Activated B cell treated with CpG ODN at 0.5 μM for 24 hours (primary cell): ENCODE results near the gene TUBGCP3. TPM values are rescaled to one million over a fixed set of nuclear protein-coding genes. Genes with fewer than 3 reads are reported as not detected.
"Not testable (repeated sequence)": the region's sequence is repeated elsewhere in the genome, so short reads cannot be mapped to it uniquely, and the experiment has no call there.

Experiments used
- ATAC-seq: fragments of 200-7000 bp; cut with Tn5 transposase; one replicate; pipeline ENCODE4 v1.10.0; 2021; ENCODE audit warnings: low read depth, mild to moderate bottlenecking, moderate library complexity
- CTCF ChIA-PET: fragments of 350-600 bp; sonication (Branson Sonifier 250); formaldehyde crosslinking; loops from one replicate; lab custom pipeline; 2021; ENCODE audit warnings: antibody characterized with exemption; lab: Charles Lee
- POLR2A ChIA-PET: fragments of 350-600 bp; sonication (Branson Sonifier 250); formaldehyde crosslinking; loops from one replicate; lab custom pipeline; 2021; ENCODE audit warnings: antibody characterized with exemption; lab: Charles Lee
- DNase-seq: peaks from one replicate; pipeline ENCODE4 v3.0.0; 2022
- H3K27ac Mint-ChIP-seq: one replicate; pipeline ENCODE4 v1.8.0; 2020; ENCODE audit warnings: mixed read lengths
- H3K27me3 Mint-ChIP-seq: one replicate; pipeline ENCODE4 v1.8.0; 2021; ENCODE audit warnings: mixed read lengths
- H3K36me3 Mint-ChIP-seq: one replicate; pipeline ENCODE4 v1.8.0; 2021; ENCODE audit warnings: low read depth, mixed read lengths
- H3K4me1 Mint-ChIP-seq: one replicate; pipeline ENCODE4 v1.8.0; 2021; ENCODE audit warnings: mixed read lengths
- H3K4me3 Mint-ChIP-seq: one replicate; pipeline ENCODE4 v1.8.0; 2020; ENCODE audit warnings: mild to moderate bottlenecking, mixed read lengths
- H3K9me3 Mint-ChIP-seq: one replicate; pipeline ENCODE4 v1.8.0; 2020; ENCODE audit warnings: mixed read lengths
- intact Hi-C: fragments of 100-400 bp; cut with micrococcal nuclease; formaldehyde crosslinking; loops from one replicate; pipeline ENCODE4 v1.15.1; 2024
- total RNA-seq: library from RNA; stranded (reverse); gene quantifications from 2 replicates; pipeline ENCODE4 v1.2.3, GENCODE V29; 2022
- TF ChIP-seq, protein P1 (sequence below): fragments of 200-600 bp; IDR thresholded peaks from one replicate; pipeline ENCODE4 v1.8.0; 2022; ENCODE audit warnings: antibody characterized with exemption, mild to moderate bottlenecking

Gene TUBGCP3
- total RNA-seq, 1 donor from 2014 or later, result 57.4 TPM

DNA sequence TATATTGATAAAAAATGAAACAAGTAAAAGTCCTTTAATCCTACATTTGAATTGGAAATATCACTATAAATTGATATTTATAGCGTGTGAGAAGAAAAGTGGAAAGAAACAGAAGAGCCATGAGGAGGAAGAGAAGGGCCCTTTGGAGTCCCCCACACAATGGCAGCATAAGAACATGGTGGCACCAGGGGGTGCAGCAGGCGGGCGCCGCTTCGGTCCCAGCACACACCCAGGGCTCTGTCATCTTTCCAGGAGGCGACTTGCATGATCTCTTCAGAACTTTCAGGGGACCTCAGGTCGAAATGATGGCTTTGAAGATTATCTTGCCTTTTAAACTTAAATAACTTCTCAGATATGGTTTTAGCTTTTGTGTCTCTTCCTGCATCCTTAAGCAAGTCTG, 91.8 kb downstream of the TUBGCP3 start:
- TF ChIP-seq, protein P1, sequence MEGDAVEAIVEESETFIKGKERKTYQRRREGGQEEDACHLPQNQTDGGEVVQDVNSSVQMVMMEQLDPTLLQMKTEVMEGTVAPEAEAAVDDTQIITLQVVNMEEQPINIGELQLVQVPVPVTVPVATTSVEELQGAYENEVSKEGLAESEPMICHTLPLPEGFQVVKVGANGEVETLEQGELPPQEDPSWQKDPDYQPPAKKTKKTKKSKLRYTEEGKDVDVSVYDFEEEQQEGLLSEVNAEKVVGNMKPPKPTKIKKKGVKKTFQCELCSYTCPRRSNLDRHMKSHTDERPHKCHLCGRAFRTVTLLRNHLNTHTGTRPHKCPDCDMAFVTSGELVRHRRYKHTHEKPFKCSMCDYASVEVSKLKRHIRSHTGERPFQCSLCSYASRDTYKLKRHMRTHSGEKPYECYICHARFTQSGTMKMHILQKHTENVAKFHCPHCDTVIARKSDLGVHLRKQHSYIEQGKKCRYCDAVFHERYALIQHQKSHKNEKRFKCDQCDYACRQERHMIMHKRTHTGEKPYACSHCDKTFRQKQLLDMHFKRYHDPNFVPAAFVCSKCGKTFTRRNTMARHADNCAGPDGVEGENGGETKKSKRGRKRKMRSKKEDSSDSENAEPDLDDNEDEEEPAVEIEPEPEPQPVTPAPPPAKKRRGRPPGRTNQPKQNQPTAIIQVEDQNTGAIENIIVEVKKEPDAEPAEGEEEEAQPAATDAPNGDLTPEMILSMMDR, result no peak
- Mint-ChIP-seq H3K27me3 (no peaks in the 10 kb centered on the region), H3K27ac (no peak overlapping the region), H3K9me3 (no peaks in the 10 kb centered on the region), H3K4me1 (no peaks in the 10 kb centered on the region), H3K36me3 (peaks cover 63% of the 10 kb centered on the region), H3K4me3 (no peak overlapping the region)
- CTCF ChIA-PET, result interaction anchor here (0.9 kb wide), 1 partner anchor 111 kb away, joined by 3 read pairs; no protein-coding TSS in a partner anchor
- no peak for DNase-seq
- POLR2A ChIA-PET, result no interaction called here
- no peak for ATAC-seq
- intact Hi-C loops, result no loop called here

DNA sequence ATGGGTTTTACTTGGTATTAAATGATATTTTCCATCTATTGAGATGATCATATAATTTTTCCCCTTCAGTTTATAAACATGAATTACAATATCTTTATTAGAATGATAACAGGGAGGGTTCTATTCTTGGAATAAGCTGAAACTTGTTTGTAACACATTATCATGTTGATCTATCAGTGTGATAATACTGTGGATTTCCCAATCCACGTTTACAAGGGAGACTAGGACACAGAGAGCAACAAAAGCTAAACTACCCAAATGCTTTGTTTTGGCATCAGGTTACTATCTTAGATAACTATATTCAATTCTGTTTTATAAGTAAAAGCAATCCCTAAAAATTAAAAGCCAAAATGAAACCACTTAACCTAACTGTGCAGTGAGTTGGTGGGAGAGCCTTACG, 92.5 kb downstream of the TUBGCP3 start:
- ChIA-PET POLR2A (no interaction called here), CTCF (no interaction called here)
- Mint-ChIP-seq H3K36me3 (peaks cover 61% of the 10 kb centered on the region), H3K4me1 (no peaks in the 10 kb centered on the region), H3K27me3 (no peaks in the 10 kb centered on the region), H3K27ac (no peak overlapping the region), H3K9me3 (no peaks in the 10 kb centered on the region), H3K4me3 (no peak overlapping the region)
- ATAC-seq (no peak), DNase-seq (no peak)
- intact Hi-C loops, result no loop called here
- TF ChIP-seq, protein P1, result no peak

DNA sequence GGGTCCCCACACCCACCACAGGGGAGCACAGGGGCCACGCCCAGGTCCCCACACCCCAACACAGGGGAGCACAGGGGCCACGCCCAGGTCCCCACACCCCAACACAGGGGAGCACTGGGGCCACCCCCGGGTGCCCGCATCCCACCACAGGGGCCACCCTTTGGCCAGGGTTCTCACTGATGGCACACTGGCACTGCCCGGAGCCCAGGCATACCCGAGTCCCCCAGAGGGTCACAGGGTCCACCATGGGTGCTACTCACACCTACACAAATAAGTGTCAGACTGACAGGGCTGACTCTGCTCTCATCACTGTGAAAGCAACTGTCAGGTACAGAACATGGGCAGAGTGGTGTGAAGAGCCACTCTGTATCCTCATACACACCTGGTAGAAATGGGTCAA, 98.8 kb downstream of the TUBGCP3 start:
- H3K4me1 Mint-ChIP-seq, result no peaks in the 10 kb centered on the region
- ATAC-seq, result no peak

DNA sequence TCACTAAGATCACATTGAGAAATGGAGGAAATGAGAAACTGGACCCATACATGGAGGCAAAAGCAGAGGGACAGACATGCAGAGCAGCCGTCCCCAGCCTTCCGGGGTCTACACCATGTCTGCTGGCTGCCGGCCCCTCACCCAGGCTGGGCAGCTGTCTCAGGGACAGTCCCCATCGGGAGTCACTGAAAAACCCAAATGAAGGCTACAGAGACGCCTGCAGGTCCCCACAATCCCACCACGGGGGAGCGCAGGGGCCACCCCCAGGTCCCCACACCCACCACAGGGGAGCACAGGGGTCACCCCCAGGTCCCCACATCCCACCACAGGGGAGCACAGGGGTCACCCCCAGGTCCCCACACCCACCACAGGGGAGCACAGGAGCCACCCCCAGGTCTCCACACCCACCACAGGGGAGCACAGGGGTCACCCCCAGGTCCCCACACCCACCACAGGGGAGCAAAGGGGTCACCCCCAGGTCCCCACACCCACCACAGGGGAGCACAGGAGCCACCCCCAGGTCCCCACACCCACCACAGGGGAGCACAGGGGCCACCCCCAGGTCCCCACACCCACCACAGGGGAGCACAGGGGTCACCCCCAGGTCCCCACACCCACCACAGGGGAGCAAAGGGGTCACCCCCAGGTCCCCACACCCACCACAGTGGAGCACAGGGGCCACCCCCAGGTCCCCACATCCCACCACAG, 99.5 kb downstream of the TUBGCP3 start:
- CTCF ChIA-PET, H3K27me3 Mint-ChIP-seq, H3K27ac Mint-ChIP-seq, H3K4me3 Mint-ChIP-seq, ATAC-seq, H3K9me3 Mint-ChIP-seq, intact Hi-C loops, POLR2A ChIA-PET, DNase-seq, H3K4me1 Mint-ChIP-seq: not testable (repeated sequence)
- H3K36me3 Mint-ChIP-seq, result peaks cover 46% of the 10 kb centered on the region

More for the DNA sequence above, 98.8 kb downstream of the TUBGCP3 start:
- POLR2A ChIA-PET, result no interaction called here
- intact Hi-C loops, result no loop called here
- no peaks in the 10 kb centered on the region for H3K27me3 Mint-ChIP-seq
- H3K4me3 Mint-ChIP-seq, result no peak overlapping the region
- H3K27ac Mint-ChIP-seq, result no peak overlapping the region
- H3K36me3 Mint-ChIP-seq, result peaks cover 47% of the 10 kb centered on the region
- H3K9me3 Mint-ChIP-seq, result no peaks in the 10 kb centered on the region
- CTCF ChIA-PET, result no interaction called here
- no peak for DNase-seq
- TF ChIP-seq, protein P1, result no peak

DNA sequence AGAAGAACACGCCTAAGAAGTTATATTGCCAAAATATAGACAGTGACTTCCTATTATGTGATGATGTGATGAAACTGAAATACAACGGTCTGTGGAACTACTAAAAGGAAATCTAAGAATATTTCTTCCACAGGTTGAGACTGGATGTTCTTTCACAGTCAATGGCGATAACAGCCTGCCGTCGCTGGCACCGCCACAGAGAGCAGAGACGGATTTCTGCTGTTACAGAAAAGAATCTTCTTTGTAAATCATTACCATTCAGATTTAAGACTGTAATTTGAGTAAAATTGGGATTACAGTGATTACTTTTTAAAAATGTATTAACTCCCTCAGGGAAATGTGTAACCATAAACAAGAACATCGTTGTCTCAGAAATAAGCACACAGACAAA, 100.8 kb downstream of the TUBGCP3 start:
- no peak overlapping the region for H3K27ac Mint-ChIP-seq
- POLR2A ChIA-PET, result no interaction called here
- TF ChIP-seq, protein P1, result no peak
- no peaks in the 10 kb centered on the region for H3K27me3 Mint-ChIP-seq
- no peak for DNase-seq
- no peak overlapping the region for H3K4me3 Mint-ChIP-seq
- H3K4me1 Mint-ChIP-seq, result no peaks in the 10 kb centered on the region
- no peak for ATAC-seq
- H3K36me3 Mint-ChIP-seq, result peaks cover 49% of the 10 kb centered on the region
- CTCF ChIA-PET, result no interaction called here
- H3K9me3 Mint-ChIP-seq, result no peaks in the 10 kb centered on the region
- intact Hi-C loops, result no loop called here
